NK-92 (cell line): ENCODE data around the gene NXPE1.

Experiments
- DNase-seq: peaks from one replicate; lab custom pipeline; 2025; ENCODE audit not compliant: unreplicated experiment; lab: John Stamatoyannopoulos, UW

NXPE1 gene

GRCh38 chr11:114563077-114563476 is 3.4 kb upstream of the NXPE1 start:
- DNase-seq: no peak

GRCh38 chr11:114562166-114562916 is 2.7 kb upstream of the NXPE1 start:
- no peak for DNase-seq

GRCh38 chr11:114556135-114556534 is 3.5 kb downstream of the NXPE1 start:
- DNase-seq: no peak

- DNase-seq: no peak
Observed at GRCh38 chr11:114553642-114554041, 6.0 kb downstream of the NXPE1 start.

GRCh38 chr11:114551060-114551459 is 8.6 kb downstream of the NXPE1 start:
- DNase-seq: no peak

GRCh38 chr11:114525682-114526081 is 34.0 kb downstream of the NXPE1 start:
- no peak for DNase-seq

- no peak for DNase-seq
Observed at GRCh38 chr11:114524122-114524521, 35.6 kb downstream of the NXPE1 start.

- no peak for DNase-seq
Observed at GRCh38 chr11:114522818-114523217, 36.9 kb downstream of the NXPE1 start.

GRCh38 chr11:114511538-114511937 is 48.1 kb downstream of the NXPE1 start:
- DNase-seq: no peak

- no peak for DNase-seq
Observed at GRCh38 chr11:114511079-114511478, 48.6 kb downstream of the NXPE1 start.

GRCh38 chr11:114501901-114502300 is 57.8 kb downstream of the NXPE1 start:
- no peak for DNase-seq

- DNase-seq: no peak
Observed at GRCh38 chr11:114499756-114500155, 59.9 kb downstream of the NXPE1 start.

GRCh38 chr11:114496915-114497314 is 62.8 kb downstream of the NXPE1 start:
- no peak for DNase-seq

- DNase-seq: no peak
Observed at GRCh38 chr11:114483929-114484328, 75.8 kb downstream of the NXPE1 start.

GRCh38 chr11:114482114-114482513 is 77.6 kb downstream of the NXPE1 start:
- no peak for DNase-seq

GRCh38 chr11:114479331-114479730 is 80.3 kb downstream of the NXPE1 start:
- DNase-seq: no peak

GRCh38 chr11:114478768-114479167 is 80.9 kb downstream of the NXPE1 start:
- DNase-seq: no peak

GRCh38 chr11:114478001-114478410 is 81.7 kb downstream of the NXPE1 start:
- no peak for DNase-seq

- no peak for DNase-seq
Observed at GRCh38 chr11:114472661-114473060, 87.0 kb downstream of the NXPE1 start.
